HepG2 (cell line): ENCODE data around the gene MRPL38. TPM values are rescaled to one million over a fixed set of nuclear protein-coding genes. Genes with fewer than 3 reads are reported as not detected.

Source experiments
- ARNTL ChIP-seq: sonication (generic); formaldehyde crosslinking; IDR thresholded peaks from 2 replicates; pipeline ENCODE4 v1.4.0; 2020; ENCODE audit warnings: mild to moderate bottlenecking, missing genetic modification reagents
- EEA1 ChIP-seq: sonication (generic); formaldehyde crosslinking; IDR thresholded peaks from 2 replicates; pipeline ENCODE4 v1.5.1; 2020; ENCODE audit warnings: mild to moderate bottlenecking, missing genetic modification reagents, borderline replicate concordance
- HNRNPH1 ChIP-seq: fragments of 200-400 bp; formaldehyde crosslinking; optimal IDR thresholded peaks from 2 replicates; pipeline ENCODE3; 2017; ENCODE audit warnings: mild to moderate bottlenecking, low read depth, low read length
- KDM3A ChIP-seq: IDR thresholded peaks from 2 replicates; pipeline ENCODE4 v1.6.1; 2018; ENCODE audit warnings: low read depth, missing compliant biosample characterization
- PHF5A ChIP-seq: IDR thresholded peaks from one replicate; pipeline ENCODE4 v1.6.1; 2018; ENCODE audit warnings: low read depth, missing genetic modification reagents; ENCODE audit not compliant: unreplicated experiment
- POLR2AphosphoS2 ChIP-seq: IDR thresholded peaks from 2 replicates; pipeline ENCODE4 v1.6.1; 2011; ENCODE audit warnings: low read depth, low read length, improper control_type of control experiment
- RARG ChIP-seq: sonication (generic); formaldehyde crosslinking; IDR thresholded peaks from 2 replicates; pipeline ENCODE4 v1.4.0; 2020; ENCODE audit warnings: low read depth, mild to moderate bottlenecking, missing genetic modification reagents
- ZBTB38 ChIP-seq: sonication (generic); formaldehyde crosslinking; IDR thresholded peaks from 2 replicates; pipeline ENCODE4 v1.5.1; 2020; ENCODE audit warnings: mild to moderate bottlenecking, missing genetic modification reagents
- ZNF260 ChIP-seq: sonication (generic); formaldehyde crosslinking; IDR thresholded peaks from 2 replicates; pipeline ENCODE4 v1.4.0; 2020; ENCODE audit warnings: missing genetic modification reagents, low read depth, mild to moderate bottlenecking, borderline replicate concordance
- ZNF780A ChIP-seq: sonication (generic); formaldehyde crosslinking; IDR thresholded peaks from 2 replicates; pipeline ENCODE4 v1.8.0; 2022; ENCODE audit warnings: mild to moderate bottlenecking, missing genetic modification reagents, moderate library complexity
- polyA plus RNA-seq, 8 experiments: library from polyadenylated mRNA; depleted of rRNA in 3 of 8; stranded (reverse) in 7 of 8; unstranded in 1 of 8; fragments of >200 nt; fragmentation: Illumina TruSeq in 4 of 8; extraction: Trizol in 4 of 8; gene quantifications; 2 replicates each; pipeline versions ENCODE4 v1.2.1 to v1.2.3, GENCODE V29; 2011 to 2016; ENCODE audit warnings: low read depth in 4 of 8, missing spikeins in 1 of 8, mixed read lengths in 1 of 8; ENCODE audit not compliant: insufficient read depth in 1 of 8
- total RNA-seq, 5 experiments: library from RNA; depleted of rRNA; stranded (reverse); fragments of >200 nt; fragmentation: Illumina TruSeq; extraction: Trizol; gene quantifications; 2 replicates each; pipeline ENCODE4 v1.2.3, GENCODE V29; 2016; ENCODE audit warnings: low read depth in 1 of 5
- TF ChIP-seq, protein P1 (sequence below): sonication (generic); formaldehyde crosslinking; conservative IDR thresholded peaks from 2 replicates; pipeline ENCODE4 v1.8.1; 2023; ENCODE audit warnings: missing genetic modification reagents
- TF ChIP-seq, protein P2 (sequence below): sonication (generic); formaldehyde crosslinking; IDR thresholded peaks from 2 replicates; pipeline ENCODE4 v1.9.0; 2021; ENCODE audit warnings: mild to moderate bottlenecking, missing genetic modification reagents
- TF ChIP-seq, protein P3 (sequence below): IDR thresholded peaks from 2 replicates; pipeline ENCODE4 v1.6.1; 2016; ENCODE audit warnings: missing biosample characterization, missing genetic modification reagents, low read depth
- TF ChIP-seq, protein P4 (sequence below): sonication (generic); formaldehyde crosslinking; IDR thresholded peaks from 2 replicates; pipeline ENCODE4 v1.5.0; 2020; ENCODE audit warnings: missing genetic modification reagents, mild to moderate bottlenecking, borderline replicate concordance
- TF ChIP-seq, protein P5 (sequence below): sonication (generic); formaldehyde crosslinking; IDR thresholded peaks from 2 replicates; pipeline ENCODE4; 2020; ENCODE audit warnings: missing genetic modification reagents, mild to moderate bottlenecking, borderline replicate concordance

Gene MRPL38
- total and polyA plus RNA-seq, 2 of the 13 experiments (the other 11 are each of a cell fraction or from before 2014, with no cell fraction given) = 83.7 to 125 TPM

DNA sequence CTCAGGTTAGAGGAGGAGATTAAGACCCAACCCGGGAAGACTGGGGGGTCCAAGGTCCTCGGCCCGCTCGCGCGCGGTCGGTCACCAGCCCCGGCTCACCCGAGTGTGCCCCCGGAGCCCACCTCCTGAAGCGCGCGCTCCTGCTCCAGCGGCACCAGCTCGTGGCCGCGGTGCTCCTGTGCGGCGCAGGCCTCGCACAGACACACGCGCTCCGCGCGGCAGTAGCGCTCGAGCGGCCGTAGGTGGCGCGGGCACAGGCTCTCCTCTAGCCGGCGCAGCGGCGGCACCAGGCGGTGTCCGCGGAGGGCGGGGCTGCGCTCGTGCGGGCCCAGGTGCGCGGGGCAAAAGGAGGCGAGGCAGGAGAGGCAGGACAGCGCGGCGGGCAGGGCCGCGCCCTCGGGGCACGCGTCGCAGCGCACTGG lies 26.9 kb downstream of the MRPL38 start (continued):
- TF ChIP-seq, protein P1, sequence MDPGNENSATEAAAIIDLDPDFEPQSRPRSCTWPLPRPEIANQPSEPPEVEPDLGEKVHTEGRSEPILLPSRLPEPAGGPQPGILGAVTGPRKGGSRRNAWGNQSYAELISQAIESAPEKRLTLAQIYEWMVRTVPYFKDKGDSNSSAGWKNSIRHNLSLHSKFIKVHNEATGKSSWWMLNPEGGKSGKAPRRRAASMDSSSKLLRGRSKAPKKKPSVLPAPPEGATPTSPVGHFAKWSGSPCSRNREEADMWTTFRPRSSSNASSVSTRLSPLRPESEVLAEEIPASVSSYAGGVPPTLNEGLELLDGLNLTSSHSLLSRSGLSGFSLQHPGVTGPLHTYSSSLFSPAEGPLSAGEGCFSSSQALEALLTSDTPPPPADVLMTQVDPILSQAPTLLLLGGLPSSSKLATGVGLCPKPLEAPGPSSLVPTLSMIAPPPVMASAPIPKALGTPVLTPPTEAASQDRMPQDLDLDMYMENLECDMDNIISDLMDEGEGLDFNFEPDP (CRISPR knock-in tag) = no peak; the same call in 1 of the 2 replicates
- TF ChIP-seq KDM3A (no peak), EEA1 (CRISPR knock-in tag) (no peak; the same call in 1 of the 2 replicates), ZBTB38 (CRISPR knock-in tag) (peak; percentile 65), ARNTL (CRISPR knock-in tag) (no peak), HNRNPH1 (no peak), PHF5A (CRISPR knock-in tag) (no peak), ZNF780A (CRISPR knock-in tag) (no peak), RARG (CRISPR knock-in tag) (0 out of 2 replicates have a peak, but pooled peaks have one; percentile 95), ZNF260 (no peak), POLR2AphosphoS2 (no peak)
- TF ChIP-seq, protein P2, sequence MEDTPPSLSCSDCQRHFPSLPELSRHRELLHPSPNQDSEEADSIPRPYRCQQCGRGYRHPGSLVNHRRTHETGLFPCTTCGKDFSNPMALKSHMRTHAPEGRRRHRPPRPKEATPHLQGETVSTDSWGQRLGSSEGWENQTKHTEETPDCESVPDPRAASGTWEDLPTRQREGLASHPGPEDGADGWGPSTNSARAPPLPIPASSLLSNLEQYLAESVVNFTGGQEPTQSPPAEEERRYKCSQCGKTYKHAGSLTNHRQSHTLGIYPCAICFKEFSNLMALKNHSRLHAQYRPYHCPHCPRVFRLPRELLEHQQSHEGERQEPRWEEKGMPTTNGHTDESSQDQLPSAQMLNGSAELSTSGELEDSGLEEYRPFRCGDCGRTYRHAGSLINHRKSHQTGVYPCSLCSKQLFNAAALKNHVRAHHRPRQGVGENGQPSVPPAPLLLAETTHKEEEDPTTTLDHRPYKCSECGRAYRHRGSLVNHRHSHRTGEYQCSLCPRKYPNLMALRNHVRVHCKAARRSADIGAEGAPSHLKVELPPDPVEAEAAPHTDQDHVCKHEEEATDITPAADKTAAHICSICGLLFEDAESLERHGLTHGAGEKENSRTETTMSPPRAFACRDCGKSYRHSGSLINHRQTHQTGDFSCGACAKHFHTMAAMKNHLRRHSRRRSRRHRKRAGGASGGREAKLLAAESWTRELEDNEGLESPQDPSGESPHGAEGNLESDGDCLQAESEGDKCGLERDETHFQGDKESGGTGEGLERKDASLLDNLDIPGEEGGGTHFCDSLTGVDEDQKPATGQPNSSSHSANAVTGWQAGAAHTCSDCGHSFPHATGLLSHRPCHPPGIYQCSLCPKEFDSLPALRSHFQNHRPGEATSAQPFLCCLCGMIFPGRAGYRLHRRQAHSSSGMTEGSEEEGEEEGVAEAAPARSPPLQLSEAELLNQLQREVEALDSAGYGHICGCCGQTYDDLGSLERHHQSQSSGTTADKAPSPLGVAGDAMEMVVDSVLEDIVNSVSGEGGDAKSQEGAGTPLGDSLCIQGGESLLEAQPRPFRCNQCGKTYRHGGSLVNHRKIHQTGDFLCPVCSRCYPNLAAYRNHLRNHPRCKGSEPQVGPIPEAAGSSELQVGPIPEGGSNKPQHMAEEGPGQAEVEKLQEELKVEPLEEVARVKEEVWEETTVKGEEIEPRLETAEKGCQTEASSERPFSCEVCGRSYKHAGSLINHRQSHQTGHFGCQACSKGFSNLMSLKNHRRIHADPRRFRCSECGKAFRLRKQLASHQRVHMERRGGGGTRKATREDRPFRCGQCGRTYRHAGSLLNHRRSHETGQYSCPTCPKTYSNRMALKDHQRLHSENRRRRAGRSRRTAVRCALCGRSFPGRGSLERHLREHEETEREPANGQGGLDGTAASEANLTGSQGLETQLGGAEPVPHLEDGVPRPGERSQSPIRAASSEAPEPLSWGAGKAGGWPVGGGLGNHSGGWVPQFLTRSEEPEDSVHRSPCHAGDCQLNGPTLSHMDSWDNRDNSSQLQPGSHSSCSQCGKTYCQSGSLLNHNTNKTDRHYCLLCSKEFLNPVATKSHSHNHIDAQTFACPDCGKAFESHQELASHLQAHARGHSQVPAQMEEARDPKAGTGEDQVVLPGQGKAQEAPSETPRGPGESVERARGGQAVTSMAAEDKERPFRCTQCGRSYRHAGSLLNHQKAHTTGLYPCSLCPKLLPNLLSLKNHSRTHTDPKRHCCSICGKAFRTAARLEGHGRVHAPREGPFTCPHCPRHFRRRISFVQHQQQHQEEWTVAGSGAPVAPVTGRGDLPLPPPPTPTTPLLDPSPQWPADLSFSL = no peak
- TF ChIP-seq, protein P3, sequence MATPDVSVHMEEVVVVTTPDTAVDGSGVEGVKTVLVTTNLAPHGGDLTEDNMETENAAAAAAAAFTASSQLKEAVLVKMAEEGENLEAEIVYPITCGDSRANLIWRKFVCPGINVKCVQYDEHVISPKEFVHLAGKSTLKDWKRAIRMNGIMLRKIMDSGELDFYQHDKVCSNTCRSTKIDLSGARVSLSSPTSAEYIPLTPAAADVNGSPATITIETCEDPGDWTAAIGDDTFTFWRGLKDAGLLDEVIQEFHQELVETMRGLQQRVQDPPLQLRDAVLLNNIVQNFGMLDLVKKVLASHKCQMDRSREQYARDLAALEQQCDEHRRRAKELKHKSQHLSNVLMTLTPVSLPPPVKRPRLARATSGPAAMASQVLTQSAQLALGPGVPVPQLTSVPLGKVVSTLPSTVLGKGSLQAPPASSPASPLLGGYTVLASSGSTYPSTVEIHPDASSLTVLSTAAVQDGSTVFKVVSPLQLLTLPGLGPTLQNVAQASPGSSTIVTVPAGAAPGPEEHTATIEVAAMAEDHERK (CRISPR knock-in tag) = no peak
- TF ChIP-seq, protein P4, sequence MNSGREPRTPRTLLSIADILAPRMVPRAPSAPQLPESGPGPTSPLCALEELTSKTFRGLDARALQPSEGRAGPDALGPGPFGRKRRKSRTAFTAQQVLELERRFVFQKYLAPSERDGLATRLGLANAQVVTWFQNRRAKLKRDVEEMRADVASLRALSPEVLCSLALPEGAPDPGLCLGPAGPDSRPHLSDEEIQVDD (CRISPR knock-in tag) = no peak
- TF ChIP-seq, protein P5, sequence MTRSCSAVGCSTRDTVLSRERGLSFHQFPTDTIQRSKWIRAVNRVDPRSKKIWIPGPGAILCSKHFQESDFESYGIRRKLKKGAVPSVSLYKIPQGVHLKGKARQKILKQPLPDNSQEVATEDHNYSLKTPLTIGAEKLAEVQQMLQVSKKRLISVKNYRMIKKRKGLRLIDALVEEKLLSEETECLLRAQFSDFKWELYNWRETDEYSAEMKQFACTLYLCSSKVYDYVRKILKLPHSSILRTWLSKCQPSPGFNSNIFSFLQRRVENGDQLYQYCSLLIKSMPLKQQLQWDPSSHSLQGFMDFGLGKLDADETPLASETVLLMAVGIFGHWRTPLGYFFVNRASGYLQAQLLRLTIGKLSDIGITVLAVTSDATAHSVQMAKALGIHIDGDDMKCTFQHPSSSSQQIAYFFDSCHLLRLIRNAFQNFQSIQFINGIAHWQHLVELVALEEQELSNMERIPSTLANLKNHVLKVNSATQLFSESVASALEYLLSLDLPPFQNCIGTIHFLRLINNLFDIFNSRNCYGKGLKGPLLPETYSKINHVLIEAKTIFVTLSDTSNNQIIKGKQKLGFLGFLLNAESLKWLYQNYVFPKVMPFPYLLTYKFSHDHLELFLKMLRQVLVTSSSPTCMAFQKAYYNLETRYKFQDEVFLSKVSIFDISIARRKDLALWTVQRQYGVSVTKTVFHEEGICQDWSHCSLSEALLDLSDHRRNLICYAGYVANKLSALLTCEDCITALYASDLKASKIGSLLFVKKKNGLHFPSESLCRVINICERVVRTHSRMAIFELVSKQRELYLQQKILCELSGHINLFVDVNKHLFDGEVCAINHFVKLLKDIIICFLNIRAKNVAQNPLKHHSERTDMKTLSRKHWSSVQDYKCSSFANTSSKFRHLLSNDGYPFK (CRISPR knock-in tag) = no peak
